ENCODE measurements around the gene UVRAG.

UVRAG gene

GRCh38 chr11:75993126-75993525 is 178.1 kb downstream of the UVRAG start:
- H3K27ac ChIP-seq = no peak overlapping the region
- TF ChIP-seq, protein P1, sequence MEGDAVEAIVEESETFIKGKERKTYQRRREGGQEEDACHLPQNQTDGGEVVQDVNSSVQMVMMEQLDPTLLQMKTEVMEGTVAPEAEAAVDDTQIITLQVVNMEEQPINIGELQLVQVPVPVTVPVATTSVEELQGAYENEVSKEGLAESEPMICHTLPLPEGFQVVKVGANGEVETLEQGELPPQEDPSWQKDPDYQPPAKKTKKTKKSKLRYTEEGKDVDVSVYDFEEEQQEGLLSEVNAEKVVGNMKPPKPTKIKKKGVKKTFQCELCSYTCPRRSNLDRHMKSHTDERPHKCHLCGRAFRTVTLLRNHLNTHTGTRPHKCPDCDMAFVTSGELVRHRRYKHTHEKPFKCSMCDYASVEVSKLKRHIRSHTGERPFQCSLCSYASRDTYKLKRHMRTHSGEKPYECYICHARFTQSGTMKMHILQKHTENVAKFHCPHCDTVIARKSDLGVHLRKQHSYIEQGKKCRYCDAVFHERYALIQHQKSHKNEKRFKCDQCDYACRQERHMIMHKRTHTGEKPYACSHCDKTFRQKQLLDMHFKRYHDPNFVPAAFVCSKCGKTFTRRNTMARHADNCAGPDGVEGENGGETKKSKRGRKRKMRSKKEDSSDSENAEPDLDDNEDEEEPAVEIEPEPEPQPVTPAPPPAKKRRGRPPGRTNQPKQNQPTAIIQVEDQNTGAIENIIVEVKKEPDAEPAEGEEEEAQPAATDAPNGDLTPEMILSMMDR (conservative IDR thresholded peaks at IDR 0.05) = no peak

GRCh38 chr11:75994616-75995015 is 179.6 kb downstream of the UVRAG start:
- no peak overlapping the region for H3K27ac ChIP-seq
- TF ChIP-seq, protein P1 (conservative IDR thresholded peaks at IDR 0.05) = no peak

GRCh38 chr11:75996523-75997442 is 181.8 kb downstream of the UVRAG start:
- H3K27ac ChIP-seq = no peak overlapping the region
- TF ChIP-seq, protein P1 (conservative IDR thresholded peaks at IDR 0.05) = no peak

DNA sequence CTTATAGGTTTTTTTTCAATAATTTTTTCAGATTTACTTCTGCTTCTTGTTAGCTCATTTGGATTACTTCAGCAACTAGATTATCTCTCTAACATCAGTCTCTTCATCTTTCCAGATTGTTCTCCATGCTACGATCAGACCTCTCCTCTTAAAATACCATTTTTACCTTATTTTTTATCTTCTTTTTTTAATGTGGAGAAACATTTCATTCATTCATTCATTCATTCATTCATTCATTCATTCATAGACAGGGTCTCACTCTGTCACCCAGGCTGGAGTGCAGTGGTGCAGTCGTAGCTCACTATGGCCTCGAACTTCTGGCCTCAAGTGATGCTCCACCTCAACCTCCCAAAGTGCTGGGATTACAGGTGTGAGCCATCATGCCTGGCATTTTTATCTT is 189.4 kb downstream of the UVRAG start:
- no peak overlapping the region for H3K27ac ChIP-seq
- TF ChIP-seq, protein P1 (conservative IDR thresholded peaks at IDR 0.05) = no peak

- H3K27ac ChIP-seq = no peak overlapping the region
- TF ChIP-seq, protein P1 (conservative IDR thresholded peaks at IDR 0.05) = no peak
These were observed 190.7 kb downstream of the UVRAG start for GRCh38 chr11:76005756-76006155.

GRCh38 chr11:76007166-76007565 is 192.2 kb downstream of the UVRAG start:
- TF ChIP-seq, protein P1 (conservative IDR thresholded peaks at IDR 0.05) = no peak
- H3K27ac ChIP-seq = no peak overlapping the region

GRCh38 chr11:76008474-76008873 is 193.5 kb downstream of the UVRAG start:
- TF ChIP-seq, protein P1 (conservative IDR thresholded peaks at IDR 0.05) = no peak

More at GRCh38 chr11:76008474-76008873, 193.5 kb downstream of the UVRAG start:
- H3K27ac ChIP-seq = no peak overlapping the region

Data from VCaP (cell line).